Neural progenitor cell (in vitro differentiated cells): ENCODE data around the gene EPB41. TPM values are rescaled to one million over a fixed set of nuclear protein-coding genes. Genes with fewer than 3 reads are reported as not detected.

ENCODE experiments used
- DNase-seq: peaks from one replicate; pipeline ENCODE4 v3.0.0-alpha.2; 2016; ENCODE audit warnings: low spot score
- H2AFZ ChIP-seq: fragments of 200-600 bp; sonication (generic); replicated peaks from 2 replicates; pipeline ENCODE4 v1.6.1; 2016; ENCODE audit warnings: antibody characterized with exemption
- H3F3A ChIP-seq: fragments of 200-600 bp; sonication (generic); 2 replicates; pipeline ENCODE4 v1.6.1; 2016; ENCODE audit warnings: antibody characterized with exemption, low read depth
- H3K27ac ChIP-seq: fragments of 200-600 bp; sonication (generic); 2 replicates; pipeline ENCODE4 v1.5.1; 2016; ENCODE audit warnings: mild to moderate bottlenecking
- H3K27me3 ChIP-seq: fragments of 200-600 bp; sonication (generic); 2 replicates; pipeline ENCODE4 v1.6.1; 2016; ENCODE audit warnings: mild to moderate bottlenecking, moderate library complexity
- H3K36me3 ChIP-seq: fragments of 200-600 bp; sonication (generic); 2 replicates; pipeline ENCODE4 v1.5.1; 2016
- H3K4me1 ChIP-seq: fragments of 200-600 bp; sonication (generic); 2 replicates; pipeline ENCODE4 v1.6.1; 2016; ENCODE audit warnings: mixed run types
- H3K4me2 ChIP-seq: fragments of 200-600 bp; sonication (generic); 2 replicates; pipeline ENCODE4 v1.6.1; 2016
- H3K4me3 ChIP-seq: fragments of 200-600 bp; sonication (generic); 2 replicates; pipeline ENCODE4 v1.5.1; 2016
- H3K79me2 ChIP-seq: fragments of 200-600 bp; sonication (generic); 2 replicates; pipeline ENCODE4 v1.6.1; 2016; ENCODE audit warnings: low read depth
- H3K9ac ChIP-seq: fragments of 200-600 bp; sonication (generic); 2 replicates; pipeline ENCODE4 v1.6.1; 2016
- H3K9me3 ChIP-seq: fragments of 200-600 bp; sonication (generic); 2 replicates; pipeline ENCODE4 v1.5.1; 2016; ENCODE audit warnings: low read depth
- H4K20me1 ChIP-seq: fragments of 200-600 bp; sonication (generic); 2 replicates; pipeline ENCODE4 v1.6.1; 2016; ENCODE audit warnings: low read depth
- H3K27ac Mint-ChIP-seq: 3 replicates; pipeline ENCODE4 v1.8.0; 2021; ENCODE audit warnings: mixed read lengths
- H3K27me3 Mint-ChIP-seq: 2 replicates; pipeline ENCODE4 v1.8.0; 2022; ENCODE audit warnings: low read depth, mild to moderate bottlenecking, inconsistent platforms, moderate library complexity, mixed read lengths; ENCODE audit not compliant: insufficient read depth
- H3K36me3 Mint-ChIP-seq: 3 replicates; pipeline ENCODE4 v1.8.0; 2021; ENCODE audit warnings: mixed read lengths
- H3K4me1 Mint-ChIP-seq: 3 replicates; pipeline ENCODE4 v1.8.0; 2021; ENCODE audit warnings: mixed read lengths
- H3K4me3 Mint-ChIP-seq: 3 replicates; pipeline ENCODE4 v1.8.0; 2021; ENCODE audit warnings: mild to moderate bottlenecking, moderate library complexity, mixed read lengths
- H3K9me3 Mint-ChIP-seq: 3 replicates; pipeline ENCODE4 v1.8.0; 2020; ENCODE audit warnings: mixed read lengths
- CTCF ChIP-seq: fragments of 200-600 bp; sonication (generic); IDR thresholded peaks from 2 replicates; pipeline ENCODE4 v1.5.1; 2017; ENCODE audit warnings: antibody characterized with exemption, mild to moderate bottlenecking
- EZH2 ChIP-seq: fragments of 200-600 bp; sonication (generic); IDR thresholded peaks from 2 replicates; pipeline ENCODE4 v1.6.1; 2017; ENCODE audit warnings: antibody characterized with exemption, mild to moderate bottlenecking, moderate library complexity
- EZH2phosphoT487 ChIP-seq: fragments of 200-600 bp; sonication (generic); IDR thresholded peaks from 2 replicates; pipeline ENCODE4 v1.6.1; 2017; ENCODE audit warnings: antibody characterized with exemption
- total RNA-seq: library from RNA; depleted of rRNA; stranded (reverse); fragments of >200 nt; gene quantifications from 2 replicates; pipeline ENCODE4 v1.2.3, GENCODE V29; 2015; ENCODE audit warnings: low replicate concordance

The EPB41 gene
- total RNA-seq, 1 donor from 2014 or later: 211 TPM

- H3K36me3 Mint-ChIP-seq: no peaks in the 10 kb centered on the region
- no peak for DNase-seq
- Histone ChIP-seq H3K4me1 (peaks cover 7% of the 10 kb centered on the region), H4K20me1 (no peaks in the 10 kb centered on the region), H3K27ac (no peak overlapping the region), H3K4me3 (no peak overlapping the region), H2AFZ (no peak overlapping the region), H3K9ac (no peak overlapping the region), H3K27me3 (no peaks in the 10 kb centered on the region), H3F3A (peaks cover 5% of the 10 kb centered on the region), H3K9me3 (no peaks in the 10 kb centered on the region), H3K4me2 (no peak overlapping the region), H3K36me3 (no peaks in the 10 kb centered on the region), H3K79me2 (no peaks in the 10 kb centered on the region)
- no peaks in the 10 kb centered on the region for H3K9me3 Mint-ChIP-seq
- H3K4me3 Mint-ChIP-seq: no peak overlapping the region
- peaks cover 31% of the 10 kb centered on the region for H3K4me1 Mint-ChIP-seq
- H3K27me3 Mint-ChIP-seq: peaks cover 4% of the 10 kb centered on the region
- no peak overlapping the region for H3K27ac Mint-ChIP-seq
- TF ChIP-seq EZH2phosphoT487 (no peak), EZH2 (no peak), CTCF (no peak)
These were observed 19.6 kb upstream of the EPB41 start for GRCh38 chr1:28894785-28895184.

- Histone ChIP-seq H3K36me3 (no peaks in the 10 kb centered on the region), H2AFZ (no peak overlapping the region), H3K27me3 (no peaks in the 10 kb centered on the region), H3K4me2 (no peak overlapping the region), H3F3A (peaks cover 5% of the 10 kb centered on the region), H3K4me1 (peaks cover 8% of the 10 kb centered on the region), H3K9ac (no peak overlapping the region), H4K20me1 (no peaks in the 10 kb centered on the region), H3K4me3 (no peak overlapping the region), H3K9me3 (no peaks in the 10 kb centered on the region), H3K27ac (no peak overlapping the region), H3K79me2 (no peaks in the 10 kb centered on the region)
- no peaks in the 10 kb centered on the region for H3K9me3 Mint-ChIP-seq
- no peaks in the 10 kb centered on the region for H3K36me3 Mint-ChIP-seq
- H3K4me1 Mint-ChIP-seq: peaks cover 36% of the 10 kb centered on the region
- H3K4me3 Mint-ChIP-seq: no peak overlapping the region
- TF ChIP-seq EZH2: no peak
- no peak for TF ChIP-seq EZH2phosphoT487
- TF ChIP-seq CTCF: no peak
- H3K27me3 Mint-ChIP-seq: peaks cover 4% of the 10 kb centered on the region
- peak overlapping the region; percentile 43 for H3K27ac Mint-ChIP-seq
- no peak for DNase-seq
These were observed 18.3 kb upstream of the EPB41 start for GRCh38 chr1:28895896-28896608.

GRCh38 chr1:28896609-28896986, 17.8 kb upstream of the EPB41 start:
- Mint-ChIP-seq H3K4me1 (peaks cover 36% of the 10 kb centered on the region), H3K27ac (peak overlapping the region; percentile 43)
- DNase-seq: no peak

More at GRCh38 chr1:28896609-28896986, 17.8 kb upstream of the EPB41 start:
- H3K9me3 ChIP-seq: no peaks in the 10 kb centered on the region
- no peak overlapping the region for H3K27ac ChIP-seq
- Mint-ChIP-seq H3K4me3 (no peak overlapping the region), H3K27me3 (peaks cover 4% of the 10 kb centered on the region), H3K9me3 (no peaks in the 10 kb centered on the region), H3K36me3 (no peaks in the 10 kb centered on the region)
- H3K9ac ChIP-seq: no peak overlapping the region
- no peak for TF ChIP-seq EZH2phosphoT487
- TF ChIP-seq CTCF: no peak
- no peak for TF ChIP-seq EZH2
- no peaks in the 10 kb centered on the region for H4K20me1 ChIP-seq
- H3F3A ChIP-seq: peaks cover 5% of the 10 kb centered on the region
- H3K79me2 ChIP-seq: no peaks in the 10 kb centered on the region
- H3K36me3 ChIP-seq: no peaks in the 10 kb centered on the region
- no peak overlapping the region for H3K4me2 ChIP-seq
- H2AFZ ChIP-seq: no peak overlapping the region
- no peaks in the 10 kb centered on the region for H3K27me3 ChIP-seq
- H3K4me1 ChIP-seq: peaks cover 8% of the 10 kb centered on the region
- H3K4me3 ChIP-seq: no peak overlapping the region
